Neural progenitor cell (in vitro differentiated cells): ENCODE results near the gene ZNF277. TPM values are rescaled to one million over a fixed set of nuclear protein-coding genes. Genes with fewer than 3 reads are reported as not detected.

Experiments used
- DNase-seq: peaks from one replicate; pipeline ENCODE4 v3.0.0-alpha.2; 2016; ENCODE audit warnings: low spot score
- H2AFZ ChIP-seq: fragments of 200-600 bp; sonication (generic); replicated peaks from 2 replicates; pipeline ENCODE4 v1.6.1; 2016; ENCODE audit warnings: antibody characterized with exemption
- H3F3A ChIP-seq: fragments of 200-600 bp; sonication (generic); 2 replicates; pipeline ENCODE4 v1.6.1; 2016; ENCODE audit warnings: antibody characterized with exemption, low read depth
- H3K27ac ChIP-seq: fragments of 200-600 bp; sonication (generic); 2 replicates; pipeline ENCODE4 v1.5.1; 2016; ENCODE audit warnings: mild to moderate bottlenecking
- H3K27me3 ChIP-seq: fragments of 200-600 bp; sonication (generic); 2 replicates; pipeline ENCODE4 v1.6.1; 2016; ENCODE audit warnings: mild to moderate bottlenecking, moderate library complexity
- H3K36me3 ChIP-seq: fragments of 200-600 bp; sonication (generic); 2 replicates; pipeline ENCODE4 v1.5.1; 2016
- H3K4me1 ChIP-seq: fragments of 200-600 bp; sonication (generic); 2 replicates; pipeline ENCODE4 v1.6.1; 2016; ENCODE audit warnings: mixed run types
- H3K4me2 ChIP-seq: fragments of 200-600 bp; sonication (generic); 2 replicates; pipeline ENCODE4 v1.6.1; 2016
- H3K4me3 ChIP-seq: fragments of 200-600 bp; sonication (generic); 2 replicates; pipeline ENCODE4 v1.5.1; 2016
- H3K79me2 ChIP-seq: fragments of 200-600 bp; sonication (generic); 2 replicates; pipeline ENCODE4 v1.6.1; 2016; ENCODE audit warnings: low read depth
- H3K9ac ChIP-seq: fragments of 200-600 bp; sonication (generic); 2 replicates; pipeline ENCODE4 v1.6.1; 2016
- H3K9me3 ChIP-seq: fragments of 200-600 bp; sonication (generic); 2 replicates; pipeline ENCODE4 v1.5.1; 2016; ENCODE audit warnings: low read depth
- H4K20me1 ChIP-seq: fragments of 200-600 bp; sonication (generic); 2 replicates; pipeline ENCODE4 v1.6.1; 2016; ENCODE audit warnings: low read depth
- H3K27ac Mint-ChIP-seq: 3 replicates; pipeline ENCODE4 v1.8.0; 2021; ENCODE audit warnings: mixed read lengths
- H3K27me3 Mint-ChIP-seq: 2 replicates; pipeline ENCODE4 v1.8.0; 2022; ENCODE audit warnings: low read depth, mild to moderate bottlenecking, inconsistent platforms, moderate library complexity, mixed read lengths; ENCODE audit not compliant: insufficient read depth
- H3K36me3 Mint-ChIP-seq: 3 replicates; pipeline ENCODE4 v1.8.0; 2021; ENCODE audit warnings: mixed read lengths
- H3K4me1 Mint-ChIP-seq: 3 replicates; pipeline ENCODE4 v1.8.0; 2021; ENCODE audit warnings: mixed read lengths
- H3K4me3 Mint-ChIP-seq: 3 replicates; pipeline ENCODE4 v1.8.0; 2021; ENCODE audit warnings: mild to moderate bottlenecking, moderate library complexity, mixed read lengths
- H3K9me3 Mint-ChIP-seq: 3 replicates; pipeline ENCODE4 v1.8.0; 2020; ENCODE audit warnings: mixed read lengths
- CTCF ChIP-seq: fragments of 200-600 bp; sonication (generic); IDR thresholded peaks from 2 replicates; pipeline ENCODE4 v1.5.1; 2017; ENCODE audit warnings: antibody characterized with exemption, mild to moderate bottlenecking
- EZH2 ChIP-seq: fragments of 200-600 bp; sonication (generic); IDR thresholded peaks from 2 replicates; pipeline ENCODE4 v1.6.1; 2017; ENCODE audit warnings: antibody characterized with exemption, mild to moderate bottlenecking, moderate library complexity
- EZH2phosphoT487 ChIP-seq: fragments of 200-600 bp; sonication (generic); IDR thresholded peaks from 2 replicates; pipeline ENCODE4 v1.6.1; 2017; ENCODE audit warnings: antibody characterized with exemption
- total RNA-seq: library from RNA; depleted of rRNA; stranded (reverse); fragments of >200 nt; gene quantifications from 2 replicates; pipeline ENCODE4 v1.2.3, GENCODE V29; 2015; ENCODE audit warnings: low replicate concordance

Gene ZNF277
- total RNA-seq, 1 donor from 2014 or later = 55.5 TPM

GRCh38 chr7:112336936-112337576 is 130.6 kb downstream of the ZNF277 start:
- Histone ChIP-seq H3K9ac (no peak overlapping the region), H3K27ac (no peak overlapping the region), H3K4me2 (no peak overlapping the region), H3K36me3 (no peaks in the 10 kb centered on the region), H3K9me3 (no peaks in the 10 kb centered on the region), H2AFZ (no peak overlapping the region), H3K27me3 (no peaks in the 10 kb centered on the region), H3K4me3 (no peak overlapping the region), H4K20me1 (no peaks in the 10 kb centered on the region), H3F3A (no peaks in the 10 kb centered on the region), H3K4me1 (no peaks in the 10 kb centered on the region), H3K79me2 (no peaks in the 10 kb centered on the region)
- no peaks in the 10 kb centered on the region for H3K4me1 Mint-ChIP-seq
- H3K4me3 Mint-ChIP-seq = no peak overlapping the region
- no peak for TF ChIP-seq EZH2
- no peak for TF ChIP-seq EZH2phosphoT487
- TF ChIP-seq CTCF = no peak
- DNase-seq = no peak
- no peaks in the 10 kb centered on the region for H3K27me3 Mint-ChIP-seq
- H3K9me3 Mint-ChIP-seq = no peaks in the 10 kb centered on the region
- H3K27ac Mint-ChIP-seq = no peak overlapping the region
- H3K36me3 Mint-ChIP-seq = peaks cover 4% of the 10 kb centered on the region

- H3K27ac Mint-ChIP-seq = no peak overlapping the region
Observed at GRCh38 chr7:112337892-112338291, 131.4 kb downstream of the ZNF277 start.

GRCh38 chr7:112338786-112339185 is 132.3 kb downstream of the ZNF277 start:
- H3K27ac ChIP-seq = no peak overlapping the region
- no peaks in the 10 kb centered on the region for H3K9me3 ChIP-seq
- H3K27me3 Mint-ChIP-seq = no peaks in the 10 kb centered on the region
- H3K36me3 ChIP-seq = peaks cover 16% of the 10 kb centered on the region
- H3K4me3 ChIP-seq = no peak overlapping the region
- H4K20me1 ChIP-seq = no peaks in the 10 kb centered on the region
- H3K36me3 Mint-ChIP-seq = peaks cover 14% of the 10 kb centered on the region
- H2AFZ ChIP-seq = no peak overlapping the region
- H3F3A ChIP-seq = no peaks in the 10 kb centered on the region
- H3K4me2 ChIP-seq = no peak overlapping the region
- TF ChIP-seq EZH2phosphoT487 (no peak), EZH2 (no peak), CTCF (no peak)
- no peaks in the 10 kb centered on the region for H3K4me1 ChIP-seq
- no peaks in the 10 kb centered on the region for H3K9me3 Mint-ChIP-seq
- no peak overlapping the region for H3K4me3 Mint-ChIP-seq
- H3K27me3 ChIP-seq = no peaks in the 10 kb centered on the region
- no peaks in the 10 kb centered on the region for H3K4me1 Mint-ChIP-seq
- DNase-seq = no peak
- no peaks in the 10 kb centered on the region for H3K79me2 ChIP-seq
- H3K27ac Mint-ChIP-seq = no peak overlapping the region
- no peak overlapping the region for H3K9ac ChIP-seq

More at GRCh38 chr7:112337892-112338291, 131.4 kb downstream of the ZNF277 start:
- no peak overlapping the region for H3K4me3 ChIP-seq
- Mint-ChIP-seq H3K36me3 (peaks cover 8% of the 10 kb centered on the region), H3K27me3 (no peaks in the 10 kb centered on the region), H3K4me1 (no peaks in the 10 kb centered on the region), H3K9me3 (no peaks in the 10 kb centered on the region), H3K4me3 (no peak overlapping the region)
- H3K4me1 ChIP-seq = no peaks in the 10 kb centered on the region
- H3F3A ChIP-seq = no peaks in the 10 kb centered on the region
- H3K79me2 ChIP-seq = no peaks in the 10 kb centered on the region
- H3K9ac ChIP-seq = no peak overlapping the region
- no peak overlapping the region for H2AFZ ChIP-seq
- H3K27ac ChIP-seq = no peak overlapping the region
- H3K9me3 ChIP-seq = no peaks in the 10 kb centered on the region
- H4K20me1 ChIP-seq = no peaks in the 10 kb centered on the region
- H3K27me3 ChIP-seq = no peaks in the 10 kb centered on the region
- no peak for DNase-seq
- no peak overlapping the region for H3K4me2 ChIP-seq
- H3K36me3 ChIP-seq = peaks cover 7% of the 10 kb centered on the region
- TF ChIP-seq EZH2phosphoT487 (no peak), EZH2 (no peak), CTCF (no peak)
